DMS 273 (cell line): Measurements from ENCODE around the gene TPO.
"Not testable (repeated sequence)": the region's sequence is repeated elsewhere in the genome, so short reads cannot be mapped to it uniquely, and the experiment has no call there.

ENCODE experiments used
- DNase-seq: peaks from one replicate; lab custom pipeline; 2025; ENCODE audit not compliant: unreplicated experiment; lab: John Stamatoyannopoulos, UW

Gene TPO

GRCh38 chr2:1499033-1499795 lies 86.0 kb downstream of the TPO start:
- DNase-seq: no peak

GRCh38 chr2:1501038-1501851 lies 88.0 kb downstream of the TPO start:
- DNase-seq: no peak

GRCh38 chr2:1501991-1502390 lies 88.7 kb downstream of the TPO start:
- no peak for DNase-seq

GRCh38 chr2:1502891-1503304 lies 89.6 kb downstream of the TPO start:
- no peak for DNase-seq

GRCh38 chr2:1503471-1504310 lies 90.4 kb downstream of the TPO start:
- no peak for DNase-seq

GRCh38 chr2:1504311-1504750 lies 91.1 kb downstream of the TPO start:
- DNase-seq: no peak

- no peak for DNase-seq
These were observed 91.8 kb downstream of the TPO start for GRCh38 chr2:1505031-1505441.

GRCh38 chr2:1509271-1510065 lies 96.2 kb downstream of the TPO start:
- DNase-seq: no peak

GRCh38 chr2:1510176-1510575 lies 96.9 kb downstream of the TPO start:
- no peak for DNase-seq

- no peak for DNase-seq
These were observed 98.2 kb downstream of the TPO start for GRCh38 chr2:1511455-1511854.

GRCh38 chr2:1512321-1513289 lies 99.3 kb downstream of the TPO start:
- DNase-seq: no peak

- no peak for DNase-seq
These were observed 101.3 kb downstream of the TPO start for GRCh38 chr2:1514391-1515072.

- DNase-seq: no peak
These were observed 101.8 kb downstream of the TPO start for GRCh38 chr2:1515073-1515430.

GRCh38 chr2:1515986-1516797 lies 102.9 kb downstream of the TPO start:
- DNase-seq: no peak

GRCh38 chr2:1516798-1517060 lies 103.5 kb downstream of the TPO start:
- no peak for DNase-seq

GRCh38 chr2:1517291-1517690 lies 104.0 kb downstream of the TPO start:
- not testable (repeated sequence) for DNase-seq

- no peak for DNase-seq
These were observed 104.5 kb downstream of the TPO start for GRCh38 chr2:1517786-1518185.

GRCh38 chr2:1518331-1518803 lies 105.1 kb downstream of the TPO start:
- DNase-seq: no peak
